H1 (cell line): ENCODE results near the gene ARHGAP5. TPM values are rescaled to one million over a fixed set of nuclear protein-coding genes. Genes with fewer than 3 reads are reported as not detected.
A peak's percentile ranks its signal among the peaks of the same experiment; 100 is the strongest.

Source experiments
- CREB1 ChIP-seq: IDR thresholded peaks from 2 replicates; pipeline ENCODE4 v1.6.1; 2012; ENCODE audit warnings: inconsistent platforms
- EP300 ChIP-seq, 2 experiments: IDR thresholded peaks; 1 replicate in 1 of 2; 2 replicates in 1 of 2; pipeline ENCODE4 v1.6.1; 2011 to 2012; ENCODE audit warnings: low read depth in 2 of 2, low read length in 2 of 2, mild to moderate bottlenecking in 2 of 2, borderline replicate concordance in 1 of 2, inconsistent platforms in 1 of 2, moderate library complexity in 1 of 2
- HDAC2 ChIP-seq, 2 experiments: fragments of 300-600 bp in 1 of 2; sonication (generic) in 1 of 2; IDR thresholded peaks; 2 replicates each; pipeline ENCODE4 v1.6.1; 2011 to 2012; ENCODE audit warnings: low read depth in 2 of 2, low read length in 2 of 2, mild to moderate bottlenecking in 2 of 2, moderate library complexity in 2 of 2, borderline replicate concordance in 1 of 2, inconsistent platforms in 1 of 2
- MAX ChIP-seq: IDR thresholded peaks from 2 replicates; pipeline ENCODE4 v1.6.1; 2012; ENCODE audit warnings: inconsistent platforms
- PHF8 ChIP-seq: fragments of 200-600 bp; sonication (generic); conservative IDR thresholded peaks from 2 replicates; pipeline ENCODE4 v1.7.1; 2012; ENCODE audit warnings: low read depth, mild to moderate bottlenecking, inconsistent platforms, low read length, moderate library complexity
- RAD21 ChIP-seq, 2 experiments: IDR thresholded peaks in 1 of 2; conservative IDR thresholded peaks in 1 of 2; 2 replicates each; pipeline ENCODE4 v1.6.1; 2011; ENCODE audit warnings: low read depth in 2 of 2, low read length in 2 of 2, improper control_type of control experiment in 1 of 2, inconsistent platforms in 1 of 2, mild to moderate bottlenecking in 1 of 2, moderate library complexity in 1 of 2
- SIN3A ChIP-seq, 2 experiments: IDR thresholded peaks in 1 of 2; conservative IDR thresholded peaks in 1 of 2; 2 replicates each; pipeline ENCODE4 v1.6.1; 2011 to 2012; ENCODE audit warnings: low read length in 2 of 2, improper control_type of control experiment in 1 of 2, low read depth in 1 of 2, mild to moderate bottlenecking in 1 of 2
- TCF12 ChIP-seq: IDR thresholded peaks from 2 replicates; pipeline ENCODE4 v1.6.1; 2011; ENCODE audit warnings: low read depth, mild to moderate bottlenecking, low read length
- polyA plus RNA-seq, 7 experiments: library from polyadenylated mRNA; depleted of rRNA in 3 of 7; stranded (reverse) in 5 of 7; unstranded in 2 of 7; fragments of >200 nt in 5 of 7; fragments of 200-250 nt in 2 of 7; gene quantifications; 1 replicate in 5 of 7; 2 replicates in 1 of 7; 4 replicates in 1 of 7; pipeline versions ENCODE4 v1.2.1 to v1.2.3, GENCODE V29; 2011 to 2013; ENCODE audit warnings: missing spikeins in 2 of 7, mixed read lengths in 2 of 7
- total RNA-seq: library from RNA; stranded (reverse); fragmentation: NEBNext Ultra II Directional; extraction: Animal tissue kit (Norgen Biotek cat#: 25700); gene quantifications from 2 replicates; pipeline ENCODE4 v1.2.1, GENCODE V29; 2021

Gene ARHGAP5
- total and polyA plus RNA-seq, 2 of the 8 experiments (the other 6 are each of a cell fraction or from before 2014, with no cell fraction given): 7.8 to 77.3 TPM

DNA sequence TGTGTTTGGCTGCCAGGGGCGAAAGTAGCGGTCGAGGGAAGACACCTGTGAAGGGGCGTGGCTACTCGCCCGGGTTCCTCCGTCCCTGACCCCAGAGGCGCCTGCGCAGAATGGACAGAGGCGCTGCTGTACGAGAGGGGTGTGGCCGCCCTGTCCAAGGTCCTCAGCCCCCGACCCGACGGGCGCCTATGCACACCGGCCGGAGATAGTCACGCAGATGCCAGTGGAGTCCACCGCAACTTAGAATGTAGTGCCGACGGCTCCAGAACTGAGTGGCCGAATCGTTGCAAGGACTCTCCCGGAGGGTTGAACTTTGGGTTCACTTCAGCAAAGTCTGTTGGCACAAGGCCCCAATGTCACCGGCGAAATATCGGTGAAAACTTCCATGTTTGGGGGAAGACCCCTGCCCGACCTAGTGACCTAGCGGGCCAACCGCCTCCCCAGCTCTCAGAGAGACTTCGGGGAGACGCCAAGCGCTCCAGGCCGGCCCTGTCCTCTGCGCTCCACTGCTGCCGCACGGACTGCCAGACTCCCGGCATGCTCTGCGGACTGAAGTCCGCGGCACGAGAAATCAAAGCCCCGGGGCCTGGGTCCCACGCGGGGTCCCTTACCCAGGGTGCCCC lies 124.2 kb downstream of the ARHGAP5 start (continued):
- TF ChIP-seq RAD21 (IDR thresholded peaks at IDR 0.05 in 1 of 2, conservative IDR thresholded peaks at IDR 0.05 in 1 of 2; ENCODE audit: low read depth in 2 of 2, low read length in 2 of 2) (peak; percentile 2 to 12; a peak in 1 of 4 replicates), PHF8 (peak; percentile 32; the same call in 1 of the 2 replicates), CREB1 (no peak), MAX (peak; percentile 43; the same call in 1 of the 2 replicates), EP300 (IDR thresholded peaks at IDR 0.05; ENCODE audit: borderline replicate concordance in 1 of 2, low read depth in 2 of 2, low read length in 2 of 2) (no peak), SIN3A (conservative IDR thresholded peaks at IDR 0.05 in 1 of 2, IDR thresholded peaks at IDR 0.05 in 1 of 2; ENCODE audit: low read depth in 1 of 2, low read length in 2 of 2) (peak; percentile 68 to 90; a peak in 2 of 4 replicates), HDAC2 (IDR thresholded peaks at IDR 0.05; ENCODE audit: borderline replicate concordance in 1 of 2, low read depth in 2 of 2, low read length in 2 of 2) (peak; percentile 23 to 85; a peak in 1 of 4 replicates), TCF12 (peak; percentile 83; the same call in 1 of the 2 replicates)
